Ovary (tissue), 3 donors: ENCODE results near the gene DYNC1H1.

ENCODE experiments used
- CTCF ChIP-seq, 3 donors: fragments of 450-650 bp in 2 of 3; fragments of 200-600 bp in 1 of 3; IDR thresholded peaks; one replicate each; pipeline versions ENCODE4 v1.5.1 to v1.8.0; 2016 to 2022; ENCODE audit warnings: antibody characterized with exemption in 3 of 3, mild to moderate bottlenecking in 1 of 3
- EP300 ChIP-seq: sonication (generic); formaldehyde crosslinking; IDR thresholded peaks from one replicate; pipeline ENCODE4 v1.6.1; 2017; ENCODE audit warnings: antibody characterized with exemption
- POLR2A ChIP-seq: fragments of 450-650 bp; IDR thresholded peaks from one replicate; pipeline ENCODE4 v1.6.1; 2017; ENCODE audit warnings: antibody characterized with exemption, mild to moderate bottlenecking, moderate library complexity
- donor health status: DM: no; HTN: no; CAD: no.

GRCh38 chr14:101916816-101917412 lies 47.5 kb upstream of the DYNC1H1 start:
- TF ChIP-seq CTCF (IDR thresholded peaks at IDR 0.05) (no peak), POLR2A (no peak), EP300 (no peak)
